Umbilical cord (tissue), 2 donors: ENCODE measurements around the gene GPD2. TPM values are rescaled to one million over a fixed set of nuclear protein-coding genes. Genes with fewer than 3 reads are reported as not detected.

ENCODE experiments used
- DNase-seq: peaks from one replicate; pipeline ENCODE4 v3.0.0-alpha.2; 2015; ENCODE audit warnings: low spot score
- total RNA-seq: library from RNA; depleted of rRNA; stranded (reverse); fragments of >200 nt; gene quantifications from one replicate; pipeline ENCODE4 v1.2.3, GENCODE V29; 2014; ENCODE audit warnings: low replicate concordance; ENCODE audit not compliant: insufficient read depth

The GPD2 gene
- total RNA-seq, 1 donor from 2014 or later = 8.9 TPM

DNA sequence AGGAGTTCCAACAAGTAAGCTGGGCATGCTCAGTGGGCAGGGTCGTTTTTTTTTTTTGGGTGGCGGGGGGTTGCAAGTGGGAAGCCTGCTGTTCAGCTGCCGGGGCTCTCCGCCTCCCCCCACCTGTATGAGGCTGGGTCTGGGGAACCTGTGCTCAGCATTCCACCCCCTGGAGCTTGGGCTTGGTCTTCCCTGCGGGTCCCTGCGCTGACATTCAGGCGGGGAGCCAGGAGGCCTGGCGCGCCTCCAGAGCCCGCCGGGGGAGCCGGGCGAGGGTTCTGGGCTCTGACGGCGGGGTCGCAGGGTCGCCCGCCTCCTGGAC lies 822 bp upstream of the GPD2 start:
- no peak for DNase-seq

DNA sequence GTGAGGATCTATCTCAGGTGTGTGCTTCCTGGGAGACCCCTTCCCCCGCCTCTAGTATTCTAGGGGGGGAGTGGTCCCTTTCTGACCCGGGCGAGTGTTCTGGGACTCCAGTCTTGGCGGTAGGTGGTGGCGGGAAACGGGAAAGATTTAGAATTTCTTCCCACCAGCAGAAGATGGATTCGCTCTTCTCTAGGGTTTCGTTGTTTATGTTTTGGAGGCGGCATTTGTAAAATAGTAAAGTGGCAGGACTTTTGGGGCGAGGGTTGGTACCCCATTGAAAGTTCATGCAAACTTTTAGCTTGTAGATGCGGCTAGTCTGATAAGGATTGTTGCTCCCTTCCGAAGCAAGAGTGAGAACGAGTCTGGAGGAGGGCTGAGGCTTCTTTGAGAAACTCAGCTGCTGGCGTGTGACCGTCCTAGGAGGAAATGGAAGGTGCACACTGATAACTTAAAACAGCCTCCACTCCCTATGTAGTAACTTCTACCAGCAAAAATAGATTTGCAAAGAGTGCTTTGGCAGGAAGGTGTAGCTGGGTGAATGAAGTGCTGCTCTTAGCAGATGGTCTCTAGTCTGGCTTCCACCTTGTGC lies 412 bp downstream of the GPD2 start:
- peak; percentile 50 for DNase-seq

DNA sequence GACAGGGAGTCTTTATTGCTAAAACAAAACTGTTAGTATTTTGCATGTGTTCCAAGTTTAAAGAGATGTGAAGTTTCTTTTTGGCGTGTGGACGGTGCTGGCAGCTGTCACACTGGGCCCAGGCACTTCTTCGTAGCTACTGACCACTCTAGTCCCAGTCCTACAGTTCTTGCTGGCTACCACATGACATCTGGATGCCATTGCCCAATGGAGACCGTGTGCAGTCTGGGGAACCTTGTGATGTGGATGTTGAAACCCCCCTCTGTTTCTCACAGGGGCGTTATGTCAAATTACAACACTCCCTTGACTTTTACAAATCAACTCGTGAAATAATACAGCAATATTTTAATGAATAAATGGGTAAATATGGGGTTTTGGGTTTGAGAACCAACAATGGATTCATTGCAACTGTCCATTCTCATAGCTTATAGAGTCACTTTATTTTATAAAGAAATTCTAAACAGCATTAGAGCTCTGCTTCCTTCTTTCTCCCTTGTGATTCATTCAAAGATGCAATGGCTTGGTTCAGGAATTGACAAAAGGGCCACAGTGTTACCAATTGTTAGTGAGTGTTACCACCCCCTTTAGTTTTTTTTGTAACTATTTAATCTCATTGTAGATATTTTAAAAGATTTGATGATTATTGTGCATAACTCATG lies 1.2 kb downstream of the GPD2 start:
- peak; percentile 17 for DNase-seq

DNA sequence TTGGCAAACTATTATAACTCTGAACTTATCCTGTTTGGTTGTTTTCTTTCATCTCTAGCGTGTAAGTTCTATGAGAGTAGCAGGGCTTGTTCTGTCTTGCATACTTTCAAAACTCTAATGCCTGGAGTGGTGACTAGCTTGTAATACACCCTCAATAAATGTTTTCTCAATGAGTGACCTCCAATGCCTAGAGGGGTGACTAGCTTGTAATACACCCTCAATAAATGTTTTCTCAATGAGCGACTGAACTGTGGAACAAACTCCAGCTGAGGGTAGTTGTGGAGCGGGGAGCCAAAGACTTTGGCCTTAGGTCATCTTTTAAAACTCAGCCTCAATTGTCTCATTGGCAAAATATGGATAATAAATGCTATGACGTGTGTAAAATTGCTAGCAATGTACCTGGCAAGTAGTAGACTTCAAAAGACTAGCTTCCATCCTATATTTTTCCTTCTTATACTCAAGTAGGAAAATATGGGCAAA lies 1.8 kb downstream of the GPD2 start:
- no peak for DNase-seq

DNA sequence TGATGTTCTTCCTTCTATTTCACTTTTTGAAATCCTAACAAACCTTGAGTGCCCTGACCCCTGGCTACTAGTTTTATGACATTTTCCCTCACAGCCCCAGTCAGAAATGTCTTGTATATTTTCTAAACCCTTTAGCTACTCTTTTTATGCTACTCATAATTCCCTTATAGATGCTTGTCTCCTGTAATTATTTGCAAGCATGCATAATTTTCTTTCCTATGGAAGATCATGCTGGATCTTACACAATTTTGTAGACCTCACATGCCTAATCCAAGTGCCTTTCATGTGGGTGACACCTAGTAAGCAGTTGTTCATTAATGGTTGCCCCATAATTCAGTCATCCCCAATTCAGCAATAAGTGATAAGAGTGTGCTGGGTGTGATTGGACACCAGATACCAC lies 6.9 kb downstream of the GPD2 start:
- DNase-seq = no peak

DNA sequence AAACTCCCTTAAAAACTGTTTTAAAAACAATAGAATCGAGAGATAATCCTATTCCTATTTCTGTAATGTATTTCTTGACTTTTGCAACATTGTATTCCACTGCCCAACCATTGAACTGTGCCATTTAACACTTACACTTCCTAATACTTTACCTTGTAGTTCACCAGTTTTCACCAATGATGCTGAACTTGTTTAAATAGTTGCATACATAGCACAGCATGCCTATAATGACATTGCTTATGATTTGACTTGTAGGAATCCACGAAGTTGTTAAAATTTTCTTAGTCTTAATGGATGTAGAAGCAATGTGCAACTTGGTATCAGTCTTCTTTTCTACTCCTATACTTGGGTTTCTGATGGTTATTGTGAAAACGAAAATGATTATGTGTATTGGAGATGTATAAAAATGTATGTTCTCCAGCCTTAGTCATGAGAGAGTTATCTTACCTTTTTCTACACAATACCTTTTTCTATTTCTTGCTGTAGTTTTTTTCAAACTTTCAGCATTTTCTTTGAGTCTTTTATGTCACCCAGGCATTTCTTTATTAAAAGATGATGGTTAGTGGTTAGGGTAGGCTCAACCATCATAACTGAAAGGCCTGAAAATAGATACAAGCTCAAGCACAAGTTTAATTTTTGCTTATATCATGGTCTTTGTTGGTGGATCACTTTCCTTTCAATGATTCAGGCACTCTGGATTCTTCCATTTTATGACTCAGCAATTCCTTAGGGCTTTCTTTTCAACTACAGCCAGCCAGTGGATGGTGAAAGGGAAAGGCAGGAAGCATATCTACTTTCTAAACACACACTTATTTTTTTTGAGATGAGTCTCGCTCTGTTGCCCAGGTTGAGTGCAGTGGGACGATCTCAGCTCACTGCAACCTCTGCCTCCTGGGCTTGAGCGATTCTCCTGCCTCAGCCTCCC lies 9.4 kb downstream of the GPD2 start:
- peak; percentile 49 for DNase-seq

DNA sequence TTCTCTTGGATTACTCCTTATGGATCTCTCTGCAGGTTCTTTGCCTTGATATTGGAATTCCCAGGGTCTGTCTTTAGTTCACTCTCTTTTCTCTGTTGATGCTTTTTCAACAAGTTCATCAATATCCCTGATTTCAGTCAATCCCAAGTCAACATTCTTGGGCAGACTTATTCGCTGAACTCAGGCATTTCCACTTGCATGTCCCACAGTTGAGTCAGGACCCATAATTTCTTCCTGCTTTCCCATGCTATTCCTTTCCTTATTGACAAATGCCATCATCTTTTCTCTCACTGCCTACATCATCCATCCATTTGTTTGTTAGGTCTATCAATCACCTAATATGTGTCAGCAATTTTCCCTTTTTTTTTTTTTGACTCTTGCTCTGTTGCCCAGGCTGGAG lies 11.6 kb downstream of the GPD2 start:
- no peak for DNase-seq

DNA sequence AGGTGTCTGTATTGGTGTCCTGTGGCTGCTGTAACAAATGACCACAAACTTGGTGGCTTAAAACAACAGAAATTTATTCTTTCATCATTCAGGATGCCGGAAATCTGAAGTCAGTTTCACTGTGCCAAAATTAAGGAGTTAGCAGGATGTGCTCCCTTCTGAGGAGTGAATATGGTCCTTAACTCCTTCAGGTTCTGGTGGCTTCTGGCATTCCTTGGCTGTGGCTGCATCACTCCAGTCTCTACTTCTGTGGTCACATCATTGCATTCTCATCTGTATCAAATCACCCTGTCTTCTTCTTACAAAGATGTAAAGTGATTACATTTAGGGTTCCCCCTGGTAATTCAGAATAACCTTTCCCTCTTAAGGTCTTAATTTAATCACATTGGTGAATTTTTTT lies 12.6 kb downstream of the GPD2 start:
- no peak for DNase-seq

DNA sequence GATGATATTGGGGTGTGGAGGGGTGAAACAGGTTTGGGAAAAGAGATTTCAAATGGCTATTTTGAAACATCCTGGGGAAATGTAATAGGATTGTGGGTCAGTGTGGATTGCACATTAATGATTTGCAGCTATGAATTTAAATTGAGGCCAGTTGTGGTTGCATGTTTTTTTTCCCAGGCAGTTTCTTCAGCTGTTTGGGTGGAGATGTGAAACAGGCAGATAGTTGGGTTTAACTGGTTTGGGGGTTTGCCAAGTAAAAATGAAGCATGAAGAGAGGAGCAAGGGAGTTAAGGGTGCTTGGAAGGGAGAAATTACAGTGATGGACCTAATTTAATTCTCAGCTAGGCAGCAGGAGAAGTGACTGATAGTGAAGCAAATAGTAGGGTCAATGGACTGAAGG lies 16.8 kb downstream of the GPD2 start:
- peak; percentile 43 for DNase-seq

DNA sequence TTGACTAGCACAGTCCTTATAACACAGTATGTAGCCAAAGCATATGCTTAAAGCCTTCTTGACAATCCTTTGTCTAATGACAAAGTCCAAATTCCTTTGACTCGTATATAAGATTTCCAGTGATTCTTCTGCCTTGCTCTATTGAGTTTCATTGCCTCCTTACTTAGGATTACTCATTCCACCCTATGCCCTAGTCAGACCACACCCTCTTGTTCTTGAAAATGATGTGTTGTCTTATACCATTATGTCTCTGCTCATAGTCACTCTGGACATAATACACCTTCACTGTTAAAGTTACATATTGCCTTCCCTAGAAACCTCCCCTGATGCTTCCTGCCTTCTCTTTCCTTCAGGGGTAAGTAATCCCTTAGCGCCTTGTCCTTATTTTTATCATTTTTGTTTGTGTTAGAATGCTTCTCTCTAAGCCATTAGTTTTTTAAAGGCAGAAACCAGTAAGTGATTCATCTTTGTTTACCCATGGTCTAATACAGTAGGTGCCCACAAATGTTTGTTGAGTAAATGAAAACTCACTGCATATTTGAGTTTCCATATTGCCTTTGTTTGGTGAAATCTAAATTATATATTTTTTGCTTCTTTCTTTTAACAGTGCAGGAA lies 19.3 kb downstream of the GPD2 start:
- DNase-seq = no peak

DNA sequence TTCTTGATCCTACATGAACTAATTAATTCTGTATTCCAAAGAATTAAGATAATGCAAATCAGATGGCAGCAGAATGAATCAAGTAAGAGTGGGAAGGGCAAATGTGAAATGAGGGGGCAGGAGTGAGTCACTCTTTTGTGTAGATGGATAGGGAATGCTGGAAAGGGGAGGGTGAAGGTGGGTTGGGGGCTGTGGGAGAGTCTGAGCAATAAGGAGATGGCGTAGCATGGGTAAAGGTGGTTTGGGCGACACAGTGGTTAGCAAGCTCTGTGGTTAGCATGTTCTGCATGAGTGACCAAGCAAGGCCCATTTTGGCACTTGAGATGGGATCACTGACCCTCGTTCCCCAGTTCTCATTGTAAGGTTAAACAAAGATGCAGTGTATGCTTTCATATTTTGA lies 20.4 kb downstream of the GPD2 start:
- DNase-seq = no peak

DNA sequence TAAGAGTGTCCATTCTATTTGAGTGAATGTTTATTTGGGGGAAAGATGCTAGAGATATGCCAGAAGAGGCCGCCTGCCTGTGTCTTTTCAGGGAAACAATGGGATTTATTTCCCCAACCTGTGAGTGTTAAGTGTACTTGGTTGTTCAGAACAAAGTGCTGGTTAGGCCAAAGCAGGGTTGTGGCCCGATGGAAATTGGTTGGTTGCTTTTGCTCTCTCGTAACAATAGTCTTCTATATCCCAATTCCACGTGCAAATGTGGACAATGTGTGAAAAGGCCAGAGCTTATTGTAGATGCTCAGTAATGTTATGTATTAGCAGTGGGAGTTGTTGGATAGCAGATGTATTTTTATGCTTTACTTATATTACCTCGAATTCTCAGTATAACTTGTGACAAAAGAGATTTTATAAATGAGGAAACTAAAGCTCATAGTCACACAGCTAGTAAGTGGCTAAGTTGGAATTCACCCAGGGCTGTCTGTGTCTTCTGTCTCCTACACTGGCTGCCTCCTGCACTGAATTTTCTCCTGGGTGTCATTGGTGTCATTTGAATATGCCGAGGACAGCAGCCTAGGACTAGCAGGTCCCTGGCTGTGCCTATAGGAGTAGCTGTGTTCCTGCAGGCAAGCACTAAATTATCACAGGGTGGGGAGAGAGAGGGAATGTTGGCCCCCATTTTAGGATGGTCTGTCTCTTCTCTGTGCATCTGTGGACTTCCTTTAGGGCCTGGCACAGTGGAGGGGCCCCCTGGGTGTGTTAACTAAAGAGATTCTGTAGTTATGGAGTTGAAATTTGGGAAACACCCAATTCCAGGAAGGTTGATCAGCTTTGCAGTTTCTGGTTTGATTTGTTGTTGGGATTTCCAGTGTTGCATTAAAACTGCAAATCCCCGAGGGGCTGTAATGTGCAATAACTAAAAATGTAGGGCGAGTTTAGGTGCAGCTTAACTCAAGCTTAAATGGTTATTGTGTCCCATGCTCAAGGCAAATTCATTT lies 21.6 kb downstream of the GPD2 start:
- no peak for DNase-seq

DNA sequence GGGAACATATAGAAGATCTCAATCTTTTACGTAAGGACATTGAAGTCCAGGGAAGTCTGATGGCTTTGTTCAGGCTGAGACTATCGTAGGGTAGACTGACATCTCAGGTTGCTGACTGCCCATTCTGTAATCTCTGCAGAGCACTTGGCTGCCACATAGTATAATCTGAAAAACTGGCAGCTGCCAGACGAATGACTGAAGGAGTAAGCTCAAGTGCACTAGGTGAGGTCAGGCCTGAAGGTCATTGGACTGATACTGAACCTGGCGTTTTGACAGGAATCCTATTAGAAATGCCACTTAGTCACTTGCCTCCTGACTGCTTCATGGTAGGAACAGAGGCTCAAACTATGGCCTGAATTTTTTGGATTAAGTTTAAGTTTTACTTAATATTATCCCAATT lies 23.5 kb downstream of the GPD2 start:
- DNase-seq = no peak

DNA sequence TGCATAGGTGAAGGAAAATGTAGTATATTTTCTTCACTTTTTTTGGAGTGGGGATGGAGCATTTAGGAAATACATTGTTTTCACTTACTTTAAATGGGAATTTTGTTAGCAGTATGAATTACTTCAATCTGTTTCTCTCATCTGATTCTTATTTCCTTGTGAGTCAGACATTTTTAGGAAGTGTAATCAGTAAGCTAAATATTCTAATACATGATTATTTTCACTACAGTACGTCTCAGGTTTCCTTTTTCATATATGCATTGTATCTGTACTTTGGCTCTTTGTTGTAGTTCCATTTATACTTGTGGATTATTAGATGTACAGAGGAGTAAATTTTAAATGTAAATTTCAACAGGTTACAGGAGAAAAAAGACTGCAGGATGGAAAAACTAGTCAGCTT lies 27.9 kb downstream of the GPD2 start:
- no peak for DNase-seq

DNA sequence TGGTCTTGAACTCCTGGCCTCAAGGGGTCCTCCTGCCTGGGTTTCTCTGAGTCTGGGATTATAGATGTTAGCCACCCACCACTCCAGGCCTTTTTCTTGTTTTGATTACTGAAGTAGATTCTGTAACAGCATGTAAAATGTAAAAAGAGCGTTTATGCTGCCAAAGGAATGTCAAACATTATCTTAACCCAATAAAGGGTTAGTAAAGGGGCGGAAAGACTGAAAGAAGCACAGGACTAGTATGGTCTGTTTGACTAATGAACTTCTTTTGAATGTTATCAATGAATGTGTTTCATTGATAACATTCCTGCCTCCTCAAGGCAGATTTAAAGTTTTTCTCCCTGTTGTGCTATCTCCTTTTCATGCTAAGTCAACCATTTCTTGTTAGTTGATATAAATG lies 29.4 kb downstream of the GPD2 start:
- no peak for DNase-seq

DNA sequence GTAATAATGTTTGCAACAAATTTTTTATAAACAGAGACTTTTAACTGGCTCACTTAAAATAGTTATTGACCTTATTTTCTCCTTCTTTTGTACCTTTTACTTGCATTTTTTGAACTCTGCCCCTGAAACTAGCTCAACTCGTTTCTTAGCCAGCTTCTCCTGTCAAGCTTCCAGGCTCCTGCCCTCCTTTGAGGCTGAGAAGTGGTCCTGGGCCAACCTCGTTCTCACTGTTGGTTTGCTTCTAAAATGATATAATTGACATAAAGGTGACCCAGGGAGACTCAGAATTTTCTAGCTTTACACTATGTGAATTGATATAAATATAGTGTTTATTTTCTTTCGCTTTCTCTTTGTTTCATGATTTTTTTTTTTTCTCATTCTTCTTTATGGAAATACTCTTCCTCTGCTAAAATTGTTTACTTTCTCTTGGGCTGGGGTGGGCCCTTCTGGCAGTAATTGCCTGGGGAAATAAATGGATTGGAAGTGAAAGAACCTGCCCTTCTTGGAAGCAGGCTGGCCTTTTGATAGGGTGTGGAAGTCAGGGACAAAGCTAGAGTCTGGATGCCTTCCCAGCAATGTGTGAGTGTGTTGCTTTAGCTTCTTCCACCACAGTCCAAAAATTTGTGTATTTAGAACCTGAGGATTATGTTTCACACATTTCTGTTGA lies 30.7 kb downstream of the GPD2 start:
- peak; percentile 46 for DNase-seq

DNA sequence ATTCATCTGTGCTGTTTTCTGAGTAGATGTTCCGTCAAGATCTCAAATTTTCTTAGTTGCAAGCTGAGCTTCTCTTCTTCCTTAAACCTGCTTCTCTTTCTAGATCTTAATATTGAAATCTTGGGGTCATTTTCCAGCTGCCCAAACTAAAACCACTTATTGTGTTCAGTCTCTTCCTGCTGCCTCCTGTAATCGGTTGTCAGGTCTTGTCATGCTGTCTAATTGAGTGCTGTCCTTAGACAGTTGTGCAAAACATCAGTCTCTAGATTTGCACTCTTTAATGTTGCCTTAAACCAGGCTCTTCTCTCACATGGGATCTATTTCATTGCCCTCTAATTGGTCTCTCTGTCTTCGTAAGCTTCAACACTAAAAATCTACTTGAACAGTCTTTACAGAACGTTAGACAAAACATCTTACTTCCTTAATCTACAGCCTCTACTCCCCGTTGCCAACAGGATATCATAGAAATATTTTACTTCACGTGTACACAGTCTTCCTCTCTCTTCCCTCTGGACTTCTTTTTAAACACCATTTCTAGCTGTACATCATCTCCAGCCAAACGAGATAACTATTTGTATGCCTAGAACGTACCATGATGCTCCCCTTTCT lies 34.9 kb downstream of the GPD2 start:
- DNase-seq = peak; percentile 40

DNA sequence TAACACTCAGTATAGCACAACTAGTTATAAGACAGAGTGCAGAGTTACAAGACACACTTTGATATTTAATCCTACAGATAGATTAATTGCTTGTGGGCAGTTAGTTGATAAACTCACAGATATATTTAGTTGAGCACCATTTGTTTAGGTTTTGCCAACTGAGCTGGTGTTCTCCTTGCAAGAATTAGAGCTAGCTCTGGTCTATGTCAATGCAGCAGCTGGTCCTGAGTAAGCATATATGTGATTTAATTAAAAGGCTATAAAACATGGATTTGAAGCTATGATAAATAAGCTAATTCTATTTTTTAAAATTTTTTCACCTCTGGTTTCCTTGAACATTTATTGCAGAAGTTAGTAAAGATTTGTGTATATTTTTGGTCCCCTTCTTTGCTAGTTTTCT lies 35.6 kb downstream of the GPD2 start:
- peak; percentile 66 for DNase-seq

DNA sequence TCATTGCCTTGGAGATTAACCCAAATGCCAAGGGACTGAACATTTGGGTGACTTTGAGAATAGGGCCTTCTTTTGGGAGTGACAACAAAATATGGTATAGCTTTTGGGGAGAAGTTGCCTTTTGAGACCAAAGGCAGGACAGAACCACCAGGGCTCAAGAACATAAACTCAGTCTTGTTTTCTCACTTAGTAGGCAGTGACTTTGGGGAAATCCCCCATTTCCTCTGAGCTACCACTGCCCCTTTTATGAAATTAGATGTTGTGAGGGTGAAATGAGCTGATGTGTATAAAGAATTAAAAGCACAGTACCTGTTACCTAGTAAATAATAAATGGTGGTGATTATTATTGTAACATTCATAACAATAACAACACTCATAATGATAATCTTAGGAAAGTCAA lies 36.5 kb downstream of the GPD2 start:
- DNase-seq = no peak

DNA sequence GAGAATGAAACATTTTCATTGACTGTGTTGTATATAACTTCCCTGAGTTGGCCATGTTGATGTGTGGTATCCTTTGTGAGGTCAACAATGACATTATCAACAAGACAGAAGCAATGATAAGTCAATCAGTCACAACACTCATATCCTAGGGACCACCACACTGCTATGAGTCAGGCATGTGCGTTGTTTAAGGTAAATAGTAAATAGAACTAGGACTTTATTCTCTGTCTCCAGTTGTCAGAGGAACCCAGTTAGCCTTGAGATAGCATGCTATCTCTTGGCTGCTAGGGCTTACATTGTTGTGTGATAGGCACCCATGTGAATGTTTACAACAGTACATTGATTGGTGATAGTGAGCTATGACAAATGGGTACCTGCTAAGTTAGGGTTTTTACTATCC lies 37.3 kb downstream of the GPD2 start:
- DNase-seq = no peak
